HG02938 (cell line): ENCODE data around the gene WNT7B.

Experiments used
- ATAC-seq: cut with Tn5 transposase; IDR thresholded peaks from one replicate; pipeline ENCODE4 v1.9.1; 2021; ENCODE audit warnings: mild to moderate bottlenecking, moderate library complexity; ENCODE audit not compliant: unreplicated experiment

The WNT7B gene

GRCh38 chr22:45974498-45974897 is 2.5 kb downstream of the WNT7B start:
- no peak for ATAC-seq

- no peak for ATAC-seq
These were observed 4.1 kb downstream of the WNT7B start for GRCh38 chr22:45972889-45973253.

GRCh38 chr22:45972091-45972888 is 4.7 kb downstream of the WNT7B start:
- no peak for ATAC-seq

- ATAC-seq: no peak
These were observed 5.4 kb downstream of the WNT7B start for GRCh38 chr22:45971408-45972028.

- ATAC-seq: no peak
These were observed 6.1 kb downstream of the WNT7B start for GRCh38 chr22:45970705-45971407.

- ATAC-seq: no peak
These were observed 7.0 kb downstream of the WNT7B start for GRCh38 chr22:45969801-45970470.

- ATAC-seq: no peak
These were observed 7.6 kb downstream of the WNT7B start for GRCh38 chr22:45969414-45969799.

- ATAC-seq: no peak
These were observed 8.1 kb downstream of the WNT7B start for GRCh38 chr22:45968751-45969413.

GRCh38 chr22:45968003-45968650 is 8.8 kb downstream of the WNT7B start:
- ATAC-seq: no peak

GRCh38 chr22:45966895-45967365 is 10.0 kb downstream of the WNT7B start:
- ATAC-seq: no peak

GRCh38 chr22:45966320-45966894 is 10.6 kb downstream of the WNT7B start:
- no peak for ATAC-seq

- ATAC-seq: no peak
These were observed 11.4 kb downstream of the WNT7B start for GRCh38 chr22:45965563-45965962.

- no peak for ATAC-seq
These were observed 11.9 kb downstream of the WNT7B start for GRCh38 chr22:45964926-45965527.

- no peak for ATAC-seq
These were observed 12.6 kb downstream of the WNT7B start for GRCh38 chr22:45964372-45964771.

- no peak for ATAC-seq
These were observed 13.1 kb downstream of the WNT7B start for GRCh38 chr22:45963821-45964220.

GRCh38 chr22:45962756-45963324 is 14.1 kb downstream of the WNT7B start:
- ATAC-seq: no peak

- no peak for ATAC-seq
These were observed 14.6 kb downstream of the WNT7B start for GRCh38 chr22:45962434-45962718.

GRCh38 chr22:45961679-45962433 is 15.1 kb downstream of the WNT7B start:
- no peak for ATAC-seq
